Ascending aorta (tissue), 2 donors: ENCODE data around the gene ACO2. TPM values are rescaled to one million over a fixed set of nuclear protein-coding genes. Genes with fewer than 3 reads are reported as not detected.

ENCODE experiments used
- DNase-seq, 2 donors: peaks; one replicate each; pipeline ENCODE4 v3.0.0-alpha.2; 2019; ENCODE audit warnings: low spot score in 2 of 2
- H3K27ac ChIP-seq, 2 donors: fragments of 200-600 bp; sonication (generic); one replicate each; pipeline ENCODE4 v1.5.1; 2016 to 2017; ENCODE audit warnings: mild to moderate bottlenecking in 1 of 2
- H3K27me3 ChIP-seq: fragments of 200-600 bp; sonication (generic); one replicate; pipeline ENCODE4 v1.5.1; 2017
- H3K36me3 ChIP-seq, 2 donors: fragments of 200-600 bp; sonication (generic); one replicate each; pipeline ENCODE4 v1.5.1; 2016
- H3K4me1 ChIP-seq, 2 donors: fragments of 200-600 bp; sonication (generic); one replicate each; pipeline ENCODE4 v1.5.1; 2016 to 2017; ENCODE audit warnings: mild to moderate bottlenecking in 1 of 2
- H3K4me3 ChIP-seq, 2 donors: fragments of 200-600 bp; sonication (generic); one replicate each; pipeline ENCODE4 v1.5.1; 2016 to 2017; ENCODE audit warnings: mild to moderate bottlenecking in 1 of 2
- H3K9me3 ChIP-seq, 2 donors: fragments of 200-600 bp; sonication (generic); one replicate each; pipeline ENCODE4 v1.5.1; 2016
- intact Hi-C: fragments of 100-400 bp; cut with DNase I; formaldehyde crosslinking; loops from one replicate; pipeline ENCODE4 v1.15.1; 2023
- total RNA-seq: library from RNA; depleted of rRNA; stranded (reverse); fragments of >200 nt; gene quantifications from one replicate; pipeline ENCODE4 v1.1.0, GENCODE V29; 2016
- TF ChIP-seq, protein P1 (sequence below), 3 experiments: fragments of 200-600 bp in 2 of 3; fragments of 450-650 bp in 1 of 3; sonication (generic) in 2 of 3; IDR thresholded peaks; one replicate each; pipeline ENCODE4 v1.5.1; 2016 to 2019; ENCODE audit warnings: antibody characterized with exemption in 3 of 3, mild to moderate bottlenecking in 1 of 3, moderate library complexity in 1 of 3

The ACO2 gene
- total RNA-seq, 1 donor from 2014 or later: 81.1 TPM

DNA sequence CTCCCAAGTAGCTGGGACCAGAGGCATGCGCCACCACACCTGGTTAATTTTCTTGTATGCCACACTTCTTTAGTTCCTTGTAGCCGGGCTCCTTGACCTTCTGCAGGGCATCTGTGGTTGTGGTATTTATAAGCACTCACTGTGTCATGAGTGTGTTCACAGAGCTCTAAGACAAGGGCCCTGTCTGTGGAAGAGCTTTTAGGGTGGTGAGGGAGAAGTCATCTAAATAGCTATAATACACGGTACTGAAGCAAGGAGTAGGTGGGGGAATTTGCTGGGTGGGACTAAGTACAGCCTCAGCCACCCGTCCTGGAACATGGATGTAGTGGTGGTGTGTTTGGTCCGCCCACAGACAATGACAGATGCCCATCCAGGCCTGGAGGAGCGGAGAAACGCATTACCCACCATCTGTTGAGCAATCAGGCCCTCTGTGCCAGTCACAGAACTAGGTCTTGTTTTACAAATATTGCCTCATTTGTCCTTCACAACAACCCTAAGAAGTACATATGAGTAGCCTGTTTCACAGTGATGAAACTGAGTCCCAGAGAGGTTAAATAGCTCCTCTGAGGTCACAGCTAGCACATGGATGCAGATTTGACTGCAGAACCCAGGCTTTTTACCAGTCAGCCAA lies 10.1 kb downstream of the ACO2 start:
- H3K9me3 ChIP-seq: no peaks in the 10 kb centered on the region
- H3K27ac ChIP-seq: peak overlapping the region; percentile 76 to 85
- H3K36me3 ChIP-seq: no peaks in the 10 kb centered on the region
- intact Hi-C loops: no loop called here
- H3K4me3 ChIP-seq: no peak overlapping the region
- no peaks in the 10 kb centered on the region for H3K27me3 ChIP-seq
- peaks cover 25 to 47% of the 10 kb centered on the region in 2 donors for H3K4me1 ChIP-seq
- peak in 1 of 2 donors; percentile 68 for DNase-seq
- TF ChIP-seq, protein P1, sequence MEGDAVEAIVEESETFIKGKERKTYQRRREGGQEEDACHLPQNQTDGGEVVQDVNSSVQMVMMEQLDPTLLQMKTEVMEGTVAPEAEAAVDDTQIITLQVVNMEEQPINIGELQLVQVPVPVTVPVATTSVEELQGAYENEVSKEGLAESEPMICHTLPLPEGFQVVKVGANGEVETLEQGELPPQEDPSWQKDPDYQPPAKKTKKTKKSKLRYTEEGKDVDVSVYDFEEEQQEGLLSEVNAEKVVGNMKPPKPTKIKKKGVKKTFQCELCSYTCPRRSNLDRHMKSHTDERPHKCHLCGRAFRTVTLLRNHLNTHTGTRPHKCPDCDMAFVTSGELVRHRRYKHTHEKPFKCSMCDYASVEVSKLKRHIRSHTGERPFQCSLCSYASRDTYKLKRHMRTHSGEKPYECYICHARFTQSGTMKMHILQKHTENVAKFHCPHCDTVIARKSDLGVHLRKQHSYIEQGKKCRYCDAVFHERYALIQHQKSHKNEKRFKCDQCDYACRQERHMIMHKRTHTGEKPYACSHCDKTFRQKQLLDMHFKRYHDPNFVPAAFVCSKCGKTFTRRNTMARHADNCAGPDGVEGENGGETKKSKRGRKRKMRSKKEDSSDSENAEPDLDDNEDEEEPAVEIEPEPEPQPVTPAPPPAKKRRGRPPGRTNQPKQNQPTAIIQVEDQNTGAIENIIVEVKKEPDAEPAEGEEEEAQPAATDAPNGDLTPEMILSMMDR (IDR thresholded peaks at IDR 0.05): no peak

DNA sequence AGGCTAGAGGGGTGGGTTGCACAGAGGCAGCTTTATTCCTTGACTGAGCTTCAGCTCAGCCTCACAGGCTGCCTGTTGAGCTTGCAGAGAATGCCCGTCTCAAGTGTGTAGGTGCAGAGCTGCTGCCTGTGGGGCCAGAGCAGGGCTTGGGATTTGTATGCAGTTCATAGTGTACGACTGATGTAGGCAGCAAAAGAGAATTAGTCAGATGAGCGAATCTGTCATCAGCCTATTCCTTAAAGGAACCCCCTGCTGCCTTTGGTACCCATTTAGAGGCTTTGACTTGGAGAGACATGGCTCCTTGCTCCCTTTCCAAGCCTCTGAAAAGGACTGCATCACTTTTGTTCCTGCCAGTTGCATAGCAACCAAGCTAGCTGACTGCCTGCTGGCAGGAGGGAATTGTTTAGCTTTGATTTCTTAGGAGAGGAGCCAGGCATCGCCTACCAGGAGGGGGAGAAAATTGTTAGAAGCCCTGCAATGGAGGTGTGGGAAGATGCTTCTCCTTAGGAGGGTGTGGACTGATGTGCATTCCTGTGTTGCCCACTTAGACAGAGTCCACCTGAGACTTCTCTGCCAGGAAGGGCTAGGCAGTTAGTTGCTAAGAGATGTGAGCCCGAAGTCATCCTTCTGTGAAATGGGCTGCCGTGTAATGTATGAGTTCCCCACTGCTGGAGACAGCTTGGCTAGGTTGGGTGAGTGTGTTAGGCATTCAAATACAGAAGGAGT lies 10.9 kb downstream of the ACO2 start:
- intact Hi-C loops: loop anchor here (2.0 to 5.0 kb wide), 4 partner anchors 25 to 69 kb away; partner anchors contain the start of gene TOB2

DNA sequence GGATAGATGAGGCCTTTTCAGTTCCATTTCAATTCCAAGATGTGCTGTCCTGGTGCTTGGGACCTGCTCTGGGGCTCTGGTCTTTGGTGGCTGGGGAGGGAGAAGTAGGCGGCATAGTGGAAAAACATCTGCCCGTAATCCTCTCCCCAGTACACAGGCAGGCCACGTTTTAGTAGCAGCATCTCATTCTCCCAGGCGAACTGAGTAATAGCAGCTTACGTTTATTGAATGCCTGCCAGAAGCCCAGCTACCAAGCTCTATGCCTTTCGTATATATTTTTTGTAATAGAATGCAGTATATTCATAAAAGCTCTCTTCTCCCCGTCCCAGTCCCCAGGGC lies 11.4 kb downstream of the ACO2 start:
- DNase-seq: no peak
- Histone ChIP-seq H3K4me1 (peaks cover 25 to 47% of the 10 kb centered on the region in 2 donors), H3K9me3 (no peaks in the 10 kb centered on the region), H3K4me3 (no peak overlapping the region), H3K36me3 (no peaks in the 10 kb centered on the region), H3K27ac (peak overlapping the region; percentile 76 to 85), H3K27me3 (no peaks in the 10 kb centered on the region)
- TF ChIP-seq, protein P1 (IDR thresholded peaks at IDR 0.05): no peak
- intact Hi-C loops: loop anchor here (2.0 to 5.0 kb wide), 4 partner anchors 24 to 70 kb away; partner anchors contain the start of gene TOB2

More for the DNA sequence above, 10.9 kb downstream of the ACO2 start:
- TF ChIP-seq, protein P1 (IDR thresholded peaks at IDR 0.05): no peak
- H3K27ac ChIP-seq: peak overlapping the region; percentile 76 to 85
- DNase-seq: peak in 1 of 2 donors; percentile 68
- no peak overlapping the region for H3K4me3 ChIP-seq
- peaks cover 25 to 47% of the 10 kb centered on the region in 2 donors for H3K4me1 ChIP-seq
- no peaks in the 10 kb centered on the region for H3K36me3 ChIP-seq
- H3K27me3 ChIP-seq: no peaks in the 10 kb centered on the region
- H3K9me3 ChIP-seq: no peaks in the 10 kb centered on the region

DNA sequence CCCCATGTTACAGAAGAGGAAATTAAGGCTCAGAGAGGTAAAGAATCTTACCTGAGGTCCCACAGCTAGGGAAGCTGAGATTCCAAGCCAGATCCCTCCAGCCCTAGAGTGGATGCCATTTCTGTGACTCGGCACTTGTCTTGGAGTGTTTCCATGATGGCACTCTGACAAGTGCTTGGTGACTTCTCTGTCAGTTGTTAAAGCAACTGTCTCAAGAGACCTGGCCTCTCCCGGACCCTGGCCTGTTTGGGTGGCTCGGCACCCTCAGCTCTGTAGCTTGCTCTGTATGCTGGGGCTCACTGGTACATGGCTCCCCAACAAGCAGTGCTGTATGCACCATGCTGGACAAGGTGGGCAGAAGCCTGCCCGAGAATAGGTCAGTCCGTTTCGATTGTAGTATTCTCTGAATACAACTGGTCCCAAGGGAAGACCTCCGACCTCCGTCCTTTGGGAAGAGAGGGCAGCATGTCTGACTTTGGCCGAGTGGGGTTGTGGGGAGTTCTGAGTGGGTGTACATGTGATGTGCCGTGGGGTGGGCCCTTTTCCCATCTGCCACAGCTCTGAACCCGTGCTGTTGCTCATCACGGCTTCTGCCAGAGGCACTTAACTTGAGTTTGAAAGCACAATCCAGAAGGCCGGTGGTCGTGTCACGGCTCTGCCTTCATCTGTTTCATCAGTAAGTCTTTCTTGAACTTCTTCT lies 12.4 kb downstream of the ACO2 start:
- intact Hi-C loops: loop anchor here (2.0 to 5.0 kb wide), 4 partner anchors 24 to 70 kb away; partner anchors contain the start of gene TOB2
- peak in 1 of 2 donors; percentile 84 for DNase-seq

DNA sequence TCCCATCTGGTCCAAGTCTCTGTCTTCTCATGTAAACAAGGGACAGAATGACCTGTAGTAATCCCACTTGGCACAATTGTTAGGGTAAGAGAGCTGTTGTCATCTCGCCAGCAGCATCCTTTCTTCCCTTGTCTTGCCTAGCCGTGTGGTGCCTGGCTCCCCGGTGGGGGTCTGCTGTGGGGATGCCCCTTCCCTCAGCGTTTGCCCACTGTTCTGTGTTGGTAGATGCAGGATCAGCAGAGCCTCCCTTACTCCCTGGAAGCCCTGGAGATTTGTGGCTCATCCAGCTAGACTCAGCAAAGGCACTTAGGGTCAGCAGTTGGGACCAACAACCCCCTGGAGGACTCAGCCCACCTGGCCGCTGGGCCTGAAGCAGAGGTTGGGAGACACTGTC lies 13.0 kb downstream of the ACO2 start:
- no peaks in the 10 kb centered on the region for H3K27me3 ChIP-seq
- intact Hi-C loops: loop anchor here (2.0 to 5.0 kb wide), 4 partner anchors 23 to 71 kb away; partner anchors contain the start of gene TOB2
- no peak overlapping the region for H3K4me3 ChIP-seq
- TF ChIP-seq, protein P1 (IDR thresholded peaks at IDR 0.05): no peak
- no peak for DNase-seq
- peaks cover 25 to 47% of the 10 kb centered on the region in 2 donors for H3K4me1 ChIP-seq
- no peaks in the 10 kb centered on the region for H3K36me3 ChIP-seq
- peak overlapping the region; percentile 76 to 85 for H3K27ac ChIP-seq
- H3K9me3 ChIP-seq: no peaks in the 10 kb centered on the region

More for the DNA sequence above, 12.4 kb downstream of the ACO2 start:
- TF ChIP-seq, protein P1 (IDR thresholded peaks at IDR 0.05): no peak
- H3K9me3 ChIP-seq: no peaks in the 10 kb centered on the region
- H3K27me3 ChIP-seq: no peaks in the 10 kb centered on the region
- H3K27ac ChIP-seq: peak overlapping the region; percentile 76 to 85
- H3K4me1 ChIP-seq: peaks cover 25 to 47% of the 10 kb centered on the region in 2 donors
- peak overlapping the region in 1 of 2 donors; percentile 21 for H3K4me3 ChIP-seq
- H3K36me3 ChIP-seq: no peaks in the 10 kb centered on the region
